ENCODE results near the gene VAV3.

The VAV3 gene

DNA sequence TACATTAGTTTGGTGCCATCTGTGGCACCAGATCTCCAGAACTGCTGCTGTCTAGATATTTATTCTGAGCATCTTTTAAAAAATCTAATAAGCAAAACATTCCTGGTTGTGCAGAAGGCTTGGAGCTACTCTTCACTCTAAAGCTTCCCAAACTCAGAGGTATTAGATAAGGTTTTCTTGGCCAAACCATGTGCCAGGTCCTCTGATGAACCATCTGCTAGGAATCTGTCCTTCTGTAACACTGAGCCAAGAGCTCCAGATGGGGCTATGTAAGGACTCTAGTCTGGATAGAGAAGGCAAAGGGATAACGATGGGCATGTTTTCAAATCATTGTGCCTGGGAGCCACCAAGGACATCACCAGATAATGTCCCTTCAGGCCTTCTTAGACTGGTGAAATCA lies 413.5 kb downstream of the VAV3 start:
- DNase-seq, result no peak

- DNase-seq, result no peak
These were observed 414.6 kb downstream of the VAV3 start for GRCh38 chr1:107550358-107550757.

DNA sequence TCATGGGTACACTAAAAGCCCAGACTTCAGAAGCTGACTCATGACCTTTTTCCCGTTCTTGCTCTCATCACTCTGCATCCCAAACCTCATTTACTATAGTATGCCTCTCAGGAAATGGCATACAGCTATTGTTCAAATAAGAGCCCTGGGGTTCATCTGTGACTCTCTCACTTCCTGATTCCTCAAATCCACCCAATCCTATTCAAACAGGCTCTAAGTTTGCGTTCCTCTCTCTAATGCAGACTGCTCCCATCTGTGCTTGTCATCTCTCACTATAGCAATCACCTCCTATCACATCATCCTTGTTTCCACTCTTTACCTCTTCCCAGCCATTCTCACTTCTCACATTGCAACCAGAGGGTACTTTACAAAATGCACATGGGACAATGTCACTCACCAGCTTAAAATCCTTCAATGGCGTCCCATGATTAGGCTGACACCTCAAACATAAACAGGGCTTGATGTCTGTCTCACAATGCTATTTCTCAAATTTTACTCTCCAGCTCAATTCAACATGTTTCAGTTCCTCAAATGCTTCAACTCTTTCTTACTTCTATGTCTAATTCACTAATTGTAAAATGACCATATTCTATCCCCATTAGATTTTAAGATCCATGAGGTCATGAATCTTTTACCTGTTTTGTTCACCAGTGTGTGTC lies 415.7 kb downstream of the VAV3 start:
- DNase-seq, result no peak

- DNase-seq, result no peak
These were observed 416.7 kb downstream of the VAV3 start for GRCh38 chr1:107548276-107548675.

DNA sequence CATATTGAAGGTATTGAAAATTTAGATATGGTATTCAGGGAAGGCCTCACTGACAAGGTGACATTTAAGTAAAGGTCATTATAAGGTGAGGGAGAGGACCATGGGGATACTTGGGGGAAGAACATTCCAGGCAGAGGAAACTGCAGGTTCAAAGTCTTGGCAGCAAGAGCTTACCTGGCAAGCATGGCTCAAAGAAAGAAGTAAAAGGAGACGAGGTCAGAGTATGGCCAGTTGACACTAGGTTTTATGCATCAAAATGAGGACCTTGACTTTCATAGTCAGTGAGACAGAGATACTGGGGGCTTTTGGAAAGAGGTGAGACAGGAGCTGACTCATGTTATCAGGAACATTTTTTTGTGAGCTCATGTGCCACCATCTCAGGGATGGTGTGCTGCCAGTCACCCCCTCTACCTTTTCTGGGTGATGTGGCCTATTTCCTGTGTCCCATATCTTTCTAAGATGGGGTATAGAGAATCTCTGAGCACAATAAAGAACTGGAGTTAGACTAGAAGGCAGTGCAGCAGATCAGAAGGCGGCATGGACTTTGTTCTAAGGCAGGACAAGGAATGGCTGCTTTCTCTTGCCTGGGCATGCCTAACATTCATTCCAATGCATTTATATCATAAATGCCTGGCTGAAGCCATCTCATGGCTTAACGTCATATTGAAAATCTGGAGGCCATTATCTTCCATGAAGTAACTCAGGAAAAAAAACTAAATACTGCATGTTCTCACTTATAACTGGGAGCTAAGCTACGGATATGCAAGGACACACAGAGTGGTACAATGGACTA lies 417.4 kb downstream of the VAV3 start:
- DNase-seq, result no peak

DNA sequence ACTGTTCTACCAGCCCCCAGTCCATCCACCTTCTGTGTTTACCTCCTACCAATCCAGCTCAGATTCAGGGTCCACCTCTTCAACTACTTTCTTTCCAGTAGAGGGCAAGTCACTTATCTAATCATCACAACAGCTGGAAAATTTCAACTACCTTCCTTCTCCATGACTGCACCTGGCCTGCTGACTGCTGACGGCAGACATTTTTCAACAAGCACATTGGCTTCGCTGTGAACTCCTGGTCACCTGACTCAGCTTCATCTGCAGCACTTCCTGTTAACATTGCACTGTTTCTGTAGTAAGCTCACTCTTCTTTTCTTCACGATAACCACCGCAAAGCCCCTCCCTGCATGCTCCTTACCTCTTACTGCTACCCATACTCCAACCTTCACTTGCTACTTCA lies 418.4 kb downstream of the VAV3 start:
- no peak for DNase-seq

GRCh38 chr1:107545879-107546278 lies 419.1 kb downstream of the VAV3 start:
- no peak for DNase-seq

DNA sequence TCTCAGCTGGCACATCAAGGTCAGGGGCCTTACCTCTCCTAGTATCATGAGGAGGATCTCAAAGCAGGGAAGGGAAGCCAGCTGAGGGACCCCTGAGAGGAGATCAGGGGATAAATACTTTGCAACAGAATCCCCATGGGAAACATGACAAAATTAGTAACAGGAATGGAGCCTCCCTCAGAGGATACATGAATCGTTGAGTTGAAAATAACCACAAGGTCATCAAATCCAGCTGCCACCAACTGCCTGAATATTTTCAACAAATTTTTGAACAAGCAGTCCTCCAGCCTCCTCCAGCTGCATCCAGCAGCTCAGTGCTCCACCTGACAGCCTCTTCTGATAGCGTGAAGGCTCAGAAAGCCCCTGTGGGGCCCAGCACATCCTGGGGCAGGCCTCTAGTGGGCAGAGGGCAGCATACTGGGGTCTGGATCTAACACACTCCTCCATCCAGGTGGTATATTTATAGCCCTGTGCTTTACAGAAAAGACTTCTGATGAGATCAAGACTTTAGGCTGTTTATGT lies 419.9 kb downstream of the VAV3 start:
- DNase-seq, result no peak

DNA sequence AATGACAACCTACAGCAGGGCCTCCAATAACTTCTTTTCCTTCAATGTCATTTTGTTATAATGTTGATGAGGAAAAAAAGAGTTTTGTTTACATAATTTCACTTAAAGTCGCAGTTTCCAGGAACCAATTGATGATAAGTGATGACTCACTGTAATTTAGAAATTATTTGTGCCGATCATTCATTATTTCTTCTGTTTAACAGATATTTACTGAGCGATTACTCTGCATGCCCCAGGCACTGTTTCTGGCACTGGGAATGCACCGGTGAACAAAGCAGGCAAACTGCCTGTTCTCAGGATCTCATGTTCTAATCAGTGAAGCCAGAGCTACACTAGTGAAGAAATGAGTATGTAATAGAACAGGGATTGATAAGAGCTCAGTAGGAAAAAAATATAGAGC lies 420.7 kb downstream of the VAV3 start:
- DNase-seq, result no peak

DNA sequence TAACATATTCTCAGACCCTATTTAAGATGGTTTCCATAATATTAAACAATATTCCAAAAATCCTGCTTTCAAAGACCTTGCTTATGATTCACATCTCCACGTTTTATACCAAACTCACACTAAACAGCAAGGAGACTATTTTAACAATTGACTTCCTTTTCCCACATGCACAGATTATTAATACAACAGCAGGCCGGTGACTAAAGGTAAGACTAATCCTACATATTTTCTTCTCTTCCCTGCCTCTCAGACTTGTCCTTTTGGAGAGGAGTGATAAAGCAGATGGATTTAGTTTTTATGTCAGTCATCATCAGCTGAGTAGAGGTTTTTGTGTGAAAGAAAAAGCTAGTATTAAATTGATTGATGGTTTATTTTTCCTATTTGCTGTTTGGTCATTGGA lies 423.6 kb downstream of the VAV3 start:
- DNase-seq, result no peak

- DNase-seq, result no peak
These were observed 426.5 kb downstream of the VAV3 start for GRCh38 chr1:107538502-107538901.

GRCh38 chr1:107536266-107536665 lies 428.7 kb downstream of the VAV3 start:
- DNase-seq, result no peak

DNA sequence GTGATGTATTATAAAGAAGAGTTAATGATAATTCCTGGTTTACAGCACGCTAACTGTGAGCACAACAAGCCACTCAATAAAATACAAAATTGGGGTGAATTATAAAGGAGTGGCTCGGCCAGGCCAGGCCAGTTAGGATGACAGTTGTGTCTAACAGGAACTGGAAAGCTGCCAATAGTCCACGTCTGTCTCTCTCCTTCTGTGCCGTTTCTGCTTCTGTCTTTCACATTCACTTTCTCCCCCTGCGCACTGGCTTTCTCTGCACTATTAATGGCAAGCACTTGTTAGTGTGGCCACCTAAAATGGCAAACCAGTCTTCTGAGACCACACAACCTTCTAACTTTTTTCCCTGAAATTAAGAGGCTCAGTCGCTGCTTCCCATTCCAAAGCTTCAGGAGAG lies 429.9 kb downstream of the VAV3 start:
- DNase-seq, result no peak

- DNase-seq, result no peak
These were observed 430.3 kb downstream of the VAV3 start for GRCh38 chr1:107534632-107535031.

- DNase-seq, result no peak
These were observed 431.5 kb downstream of the VAV3 start for GRCh38 chr1:107533436-107533835.

DNA sequence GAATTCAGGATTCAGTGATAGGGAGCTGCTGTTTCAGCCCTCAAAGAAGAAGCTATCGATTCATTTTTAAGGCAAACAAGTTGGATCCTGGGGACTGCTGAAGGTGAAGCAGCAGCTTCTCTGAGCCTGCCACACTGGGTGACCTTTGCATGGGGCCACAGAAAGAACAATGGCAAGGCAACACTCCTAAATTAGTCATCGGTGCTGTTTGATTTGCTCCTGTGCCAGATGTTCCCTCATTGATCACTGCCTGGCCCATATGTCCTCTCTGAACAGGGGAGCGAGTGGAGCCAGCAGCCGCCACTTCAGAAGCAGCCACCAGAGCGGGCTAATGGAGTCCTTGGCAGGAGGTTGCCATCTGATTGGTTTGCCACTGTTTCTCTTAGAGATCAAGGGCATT lies 432.7 kb downstream of the VAV3 start:
- DNase-seq, result no peak

- no peak for DNase-seq
These were observed 433.7 kb downstream of the VAV3 start for GRCh38 chr1:107531065-107531908.

DNA sequence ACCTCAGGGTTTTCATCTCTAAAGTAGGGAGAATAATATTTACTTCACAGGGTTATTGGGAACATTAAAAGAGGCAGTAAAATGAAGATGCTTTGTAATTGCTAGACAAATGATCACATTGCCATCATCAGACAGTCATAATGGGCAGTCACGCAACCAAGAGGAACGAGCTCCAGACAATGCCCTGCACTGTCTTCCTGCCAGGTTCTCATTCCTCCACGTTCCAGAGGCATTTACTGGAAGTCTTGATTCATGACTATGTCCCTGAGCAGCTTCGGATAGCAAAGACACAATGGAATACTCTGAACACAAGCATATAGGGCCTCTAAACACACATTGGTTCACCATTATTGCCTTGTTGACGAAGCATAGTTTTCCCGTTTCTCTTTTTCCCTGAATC lies 434.4 kb downstream of the VAV3 start:
- no peak for DNase-seq

GRCh38 chr1:107529511-107530149 lies 435.4 kb downstream of the VAV3 start:
- DNase-seq, result peak; percentile 3

GRCh38 chr1:107526524-107527198 lies 438.3 kb downstream of the VAV3 start:
- no peak for DNase-seq

GRCh38 chr1:107525961-107526360 lies 439.0 kb downstream of the VAV3 start:
- no peak for DNase-seq

GRCh38 chr1:107525145-107525544 lies 439.8 kb downstream of the VAV3 start:
- DNase-seq, result no peak
